ENCODE results near the gene SHC1.

The SHC1 gene

DNA sequence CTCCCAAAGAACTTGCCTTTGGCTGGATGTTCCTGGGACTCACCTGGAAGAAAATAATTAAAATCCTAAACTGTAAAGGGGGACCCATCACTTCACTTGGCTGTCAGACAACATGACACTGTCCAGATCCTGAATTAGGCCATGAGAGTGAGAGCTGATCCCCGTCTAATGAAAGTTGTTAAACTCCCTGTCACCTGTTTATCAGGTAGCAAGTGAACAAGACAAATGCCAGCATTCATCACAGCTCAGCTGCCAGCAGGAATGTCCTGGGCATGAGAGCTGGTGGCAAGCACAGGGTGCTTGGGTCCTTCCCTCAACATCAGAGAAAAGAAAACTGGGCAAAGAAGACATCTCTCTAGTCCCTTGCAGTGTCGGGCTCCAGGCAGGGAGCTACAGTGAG, 57.8 kb downstream of the SHC1 start:
- peaks cover 2% of the 10 kb centered on the region; the same call in 1 of the 2 replicates for H3K9me3 ChIP-seq (ENCODE audit: control insufficient read depth, insufficient read depth, low read length)
- H3K4me1 ChIP-seq (ENCODE audit: control insufficient read depth, low read length), result no peaks in the 10 kb centered on the region
- TF ChIP-seq, protein P1, sequence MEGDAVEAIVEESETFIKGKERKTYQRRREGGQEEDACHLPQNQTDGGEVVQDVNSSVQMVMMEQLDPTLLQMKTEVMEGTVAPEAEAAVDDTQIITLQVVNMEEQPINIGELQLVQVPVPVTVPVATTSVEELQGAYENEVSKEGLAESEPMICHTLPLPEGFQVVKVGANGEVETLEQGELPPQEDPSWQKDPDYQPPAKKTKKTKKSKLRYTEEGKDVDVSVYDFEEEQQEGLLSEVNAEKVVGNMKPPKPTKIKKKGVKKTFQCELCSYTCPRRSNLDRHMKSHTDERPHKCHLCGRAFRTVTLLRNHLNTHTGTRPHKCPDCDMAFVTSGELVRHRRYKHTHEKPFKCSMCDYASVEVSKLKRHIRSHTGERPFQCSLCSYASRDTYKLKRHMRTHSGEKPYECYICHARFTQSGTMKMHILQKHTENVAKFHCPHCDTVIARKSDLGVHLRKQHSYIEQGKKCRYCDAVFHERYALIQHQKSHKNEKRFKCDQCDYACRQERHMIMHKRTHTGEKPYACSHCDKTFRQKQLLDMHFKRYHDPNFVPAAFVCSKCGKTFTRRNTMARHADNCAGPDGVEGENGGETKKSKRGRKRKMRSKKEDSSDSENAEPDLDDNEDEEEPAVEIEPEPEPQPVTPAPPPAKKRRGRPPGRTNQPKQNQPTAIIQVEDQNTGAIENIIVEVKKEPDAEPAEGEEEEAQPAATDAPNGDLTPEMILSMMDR (IDR thresholded peaks at IDR 0.05; ENCODE audit: low read depth, low read length, poor library complexity, severe bottlenecking), result no peak
- TF ChIP-seq EZH2phosphoT487 (IDR thresholded peaks at IDR 0.05; ENCODE audit: borderline replicate concordance, low read length), result no peak
- no peaks in the 10 kb centered on the region for H3K36me3 ChIP-seq (ENCODE audit: control insufficient read depth, low read length)
- no peaks in the 10 kb centered on the region for H3K9me2 ChIP-seq (replicated peaks; ENCODE audit: control insufficient read depth, low read length)
- H3K27ac ChIP-seq (ENCODE audit: low read depth, low read length), result no peak overlapping the region
- no peaks in the 10 kb centered on the region for H3K27me3 ChIP-seq (ENCODE audit: control insufficient read depth, low read length)
- no peaks in the 10 kb centered on the region for H4K20me1 ChIP-seq (ENCODE audit: control insufficient read depth, insufficient read depth, low read depth, low read length)
- no peak overlapping the region for H3K4me3 ChIP-seq (ENCODE audit: low read length)
- H3K4me2 ChIP-seq (ENCODE audit: low read length), result no peak overlapping the region
- H3F3A ChIP-seq (ENCODE audit: control insufficient read depth, insufficient read depth), result no peaks in the 10 kb centered on the region
- no peaks in the 10 kb centered on the region for H3K79me2 ChIP-seq (ENCODE audit: control insufficient read depth, low read length)

All from DOHH2 (cell line).